Measurements from ENCODE around the gene WWC2.

The WWC2 gene

DNA sequence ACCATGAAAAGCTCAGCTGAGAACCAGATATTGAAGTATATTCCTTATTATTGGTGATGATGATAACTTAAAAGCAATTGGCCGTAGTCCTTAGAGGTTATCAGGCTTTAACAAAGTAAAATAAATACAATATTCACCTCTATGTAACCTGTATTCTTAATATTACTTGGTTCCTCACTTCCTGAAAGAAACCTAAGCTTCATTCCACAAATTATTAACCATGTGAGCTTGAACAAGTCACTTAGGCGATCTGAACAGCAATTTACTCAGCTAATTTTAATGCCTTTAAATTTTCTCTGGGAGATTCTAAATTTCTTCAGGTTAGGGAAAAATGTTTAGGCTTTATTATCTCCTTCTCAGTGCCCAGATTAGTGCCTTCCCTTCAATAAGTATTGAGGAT, 151.8 kb downstream of the WWC2 start:
- Mint-ChIP-seq H3K4me1 (ENCODE audit: low read depth) (no peaks in the 10 kb centered on the region), H3K36me3 (peaks cover 2% of the 10 kb centered on the region), H3K9me3 (ENCODE audit: low read depth) (no peaks in the 10 kb centered on the region), H3K27me3 (no peaks in the 10 kb centered on the region), H3K27ac (no peak overlapping the region), H3K4me3 (no peak overlapping the region)

- no peaks in the 10 kb centered on the region for H3K27me3 Mint-ChIP-seq
- peaks cover 2% of the 10 kb centered on the region for H3K36me3 Mint-ChIP-seq
- no peak overlapping the region for H3K4me3 Mint-ChIP-seq
- H3K27ac Mint-ChIP-seq: no peak overlapping the region
- no peaks in the 10 kb centered on the region for H3K9me3 Mint-ChIP-seq (ENCODE audit: low read depth)
- H3K4me1 Mint-ChIP-seq (ENCODE audit: low read depth): no peaks in the 10 kb centered on the region
These were observed 153.9 kb downstream of the WWC2 start for GRCh38 chr4:183252959-183253358.

GRCh38 chr4:183253451-183253850, 154.4 kb downstream of the WWC2 start:
- Mint-ChIP-seq H3K27ac (no peak overlapping the region), H3K9me3 (ENCODE audit: low read depth) (no peaks in the 10 kb centered on the region), H3K4me3 (no peak overlapping the region), H3K27me3 (no peaks in the 10 kb centered on the region), H3K4me1 (ENCODE audit: low read depth) (no peaks in the 10 kb centered on the region), H3K36me3 (peaks cover 2% of the 10 kb centered on the region)

DNA sequence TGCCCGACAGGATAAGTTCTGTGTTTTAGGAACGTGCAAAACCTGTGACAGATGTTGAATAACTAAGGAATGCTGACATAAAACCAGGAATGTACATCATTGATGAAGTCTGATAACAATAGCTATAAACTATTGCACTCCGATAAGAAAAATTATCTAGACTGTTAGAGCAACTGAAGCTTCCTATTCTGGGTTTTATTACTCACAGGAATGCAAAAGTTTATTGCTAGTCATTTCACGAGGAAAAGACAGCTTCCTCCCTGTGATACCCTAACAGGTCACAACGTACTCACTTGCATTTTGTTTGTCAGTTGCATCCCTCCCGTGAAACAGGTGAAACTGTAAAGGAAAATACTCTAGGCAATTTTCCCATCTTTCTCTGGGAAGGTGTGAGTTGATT, 155.1 kb downstream of the WWC2 start:
- H3K4me3 Mint-ChIP-seq: no peak overlapping the region
- peaks cover 2% of the 10 kb centered on the region for H3K36me3 Mint-ChIP-seq
- H3K27ac Mint-ChIP-seq: no peak overlapping the region
- no peaks in the 10 kb centered on the region for H3K4me1 Mint-ChIP-seq (ENCODE audit: low read depth)
- H3K27me3 Mint-ChIP-seq: no peaks in the 10 kb centered on the region
- no peaks in the 10 kb centered on the region for H3K9me3 Mint-ChIP-seq (ENCODE audit: low read depth)

GRCh38 chr4:183255487-183255886, 156.4 kb downstream of the WWC2 start:
- Mint-ChIP-seq H3K27ac (no peak overlapping the region), H3K9me3 (ENCODE audit: low read depth) (no peaks in the 10 kb centered on the region), H3K27me3 (no peaks in the 10 kb centered on the region), H3K4me1 (ENCODE audit: low read depth) (no peaks in the 10 kb centered on the region), H3K36me3 (peaks cover 2% of the 10 kb centered on the region), H3K4me3 (no peak overlapping the region)

DNA sequence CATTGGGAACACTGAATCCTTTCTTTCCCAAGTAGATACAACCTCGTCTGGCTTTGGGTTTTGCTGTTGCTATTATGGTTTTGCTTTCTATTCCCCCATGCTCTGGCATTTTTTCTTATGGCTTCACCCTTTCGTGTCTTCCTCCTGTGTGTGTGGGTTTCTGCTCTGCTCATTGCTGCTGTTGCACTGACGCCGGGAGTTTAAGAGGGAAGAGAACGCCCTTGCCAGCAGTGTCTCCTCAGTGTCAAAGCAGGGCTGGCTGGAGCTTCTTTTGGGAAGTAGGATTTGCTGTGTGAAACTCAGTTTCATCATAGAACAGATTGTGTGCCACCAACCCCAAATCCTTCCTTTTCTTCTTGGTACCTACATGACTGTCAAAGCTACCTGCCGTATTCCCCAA, 157.3 kb downstream of the WWC2 start:
- Mint-ChIP-seq H3K36me3 (peaks cover 2% of the 10 kb centered on the region), H3K4me1 (ENCODE audit: low read depth) (no peaks in the 10 kb centered on the region), H3K4me3 (no peak overlapping the region), H3K9me3 (ENCODE audit: low read depth) (no peaks in the 10 kb centered on the region), H3K27ac (no peak overlapping the region), H3K27me3 (no peaks in the 10 kb centered on the region)

DNA sequence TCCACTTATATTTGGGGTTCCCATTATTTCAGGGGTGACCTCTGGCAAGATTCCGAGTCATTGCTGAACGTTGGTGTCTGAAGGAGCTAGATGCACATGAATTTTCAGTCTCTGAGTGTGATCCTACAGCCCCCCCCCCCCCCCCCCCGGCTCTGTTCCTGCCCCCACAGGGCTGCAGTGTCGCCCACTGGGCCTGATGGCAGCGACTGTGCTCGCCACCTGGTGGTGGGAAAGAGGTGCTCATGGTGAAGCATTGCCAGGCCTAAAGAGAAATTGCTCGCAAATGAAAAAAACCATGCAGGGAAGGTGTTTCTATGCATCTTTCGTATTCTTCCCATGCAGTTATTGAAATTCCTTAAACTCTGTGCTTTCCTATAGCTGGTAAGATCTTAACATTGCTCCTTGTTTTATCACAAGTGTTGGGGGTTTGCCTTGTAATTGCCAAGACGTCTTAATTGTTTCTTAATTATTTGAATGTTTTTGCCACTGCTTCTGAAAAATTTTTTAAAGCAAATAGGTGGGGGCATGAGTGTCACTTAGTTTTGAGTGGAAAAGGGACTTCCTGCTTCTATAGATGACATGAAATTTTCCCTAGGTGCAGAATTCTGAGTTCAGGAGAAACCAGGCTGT, 157.8 kb downstream of the WWC2 start:
- H3K4me1 Mint-ChIP-seq (ENCODE audit: low read depth): no peaks in the 10 kb centered on the region
- no peak overlapping the region for H3K27ac Mint-ChIP-seq
- H3K9me3 Mint-ChIP-seq (ENCODE audit: low read depth): no peaks in the 10 kb centered on the region
- no peak overlapping the region for H3K4me3 Mint-ChIP-seq
- no peaks in the 10 kb centered on the region for H3K27me3 Mint-ChIP-seq
- H3K36me3 Mint-ChIP-seq: peaks cover 2% of the 10 kb centered on the region

GRCh38 chr4:183257808-183258207, 158.8 kb downstream of the WWC2 start:
- no peak overlapping the region for H3K27ac Mint-ChIP-seq

DNA sequence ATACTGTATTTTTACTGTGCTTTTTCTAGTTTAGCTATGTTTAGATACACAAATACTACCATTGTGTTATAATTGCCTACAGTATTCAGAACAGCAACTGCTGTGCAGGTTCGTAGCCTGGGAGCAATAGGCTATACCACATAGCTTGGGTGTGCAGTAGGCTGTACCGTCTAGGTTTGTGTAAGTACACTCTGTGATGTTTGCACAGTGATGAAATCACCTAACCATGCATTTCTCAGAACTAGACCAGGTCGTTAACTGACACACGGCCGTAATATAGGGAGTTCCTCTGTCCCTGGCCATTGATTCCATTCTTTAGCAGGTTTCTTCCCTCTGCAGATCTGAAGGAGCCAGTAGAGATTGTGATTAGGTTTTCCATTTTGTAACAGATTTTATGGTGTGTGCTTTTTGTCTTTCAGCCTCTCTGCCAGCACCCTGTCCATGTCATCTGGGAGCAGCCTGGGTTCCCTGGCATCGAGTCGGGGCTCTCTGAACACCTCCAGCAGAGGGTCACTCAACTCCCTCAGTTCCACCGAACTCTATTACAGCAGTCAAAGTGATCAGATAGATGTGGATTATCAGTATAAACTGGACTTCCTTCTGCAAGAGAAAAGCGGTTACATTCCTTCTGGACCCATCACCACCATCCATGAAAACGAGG, 161.6 kb downstream of the WWC2 start:
- Mint-ChIP-seq H3K36me3 (no peaks in the 10 kb centered on the region), H3K9me3 (ENCODE audit: low read depth) (no peaks in the 10 kb centered on the region), H3K4me1 (ENCODE audit: low read depth) (peaks cover 6% of the 10 kb centered on the region), H3K4me3 (no peak overlapping the region), H3K27me3 (no peaks in the 10 kb centered on the region), H3K27ac (no peak overlapping the region)

More at GRCh38 chr4:183257808-183258207, 158.8 kb downstream of the WWC2 start:
- no peaks in the 10 kb centered on the region for H3K9me3 Mint-ChIP-seq (ENCODE audit: low read depth)
- H3K4me3 Mint-ChIP-seq: no peak overlapping the region
- H3K27me3 Mint-ChIP-seq: no peaks in the 10 kb centered on the region
- H3K36me3 Mint-ChIP-seq: no peaks in the 10 kb centered on the region
- peaks cover 6% of the 10 kb centered on the region for H3K4me1 Mint-ChIP-seq (ENCODE audit: low read depth)

- Mint-ChIP-seq H3K4me1 (ENCODE audit: low read depth) (peaks cover 6% of the 10 kb centered on the region), H3K36me3 (peaks cover 3% of the 10 kb centered on the region), H3K4me3 (no peak overlapping the region), H3K9me3 (ENCODE audit: low read depth) (no peaks in the 10 kb centered on the region), H3K27me3 (no peaks in the 10 kb centered on the region), H3K27ac (no peak overlapping the region)
These were observed 163.1 kb downstream of the WWC2 start for GRCh38 chr4:183261953-183262775.

DNA sequence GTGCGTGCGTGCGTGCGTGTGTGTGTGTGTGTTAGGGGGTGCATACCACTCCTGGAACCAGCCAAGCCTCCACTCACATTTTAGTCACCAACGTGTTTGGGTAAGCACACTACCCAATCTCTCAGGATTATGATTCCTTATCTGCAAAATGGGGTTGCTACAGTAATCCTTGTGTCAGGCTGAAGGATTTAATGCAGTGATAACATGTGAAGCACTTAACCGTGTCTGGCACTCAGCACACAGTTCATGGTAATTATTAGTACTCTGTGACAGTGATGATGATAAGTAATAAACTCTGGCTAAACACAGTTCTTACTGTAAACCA, 163.7 kb downstream of the WWC2 start:
- Mint-ChIP-seq H3K27me3 (no peaks in the 10 kb centered on the region), H3K27ac (no peak overlapping the region), H3K4me1 (ENCODE audit: low read depth) (peaks cover 6% of the 10 kb centered on the region), H3K36me3 (peaks cover 3% of the 10 kb centered on the region), H3K9me3 (ENCODE audit: low read depth) (no peaks in the 10 kb centered on the region), H3K4me3 (no peak overlapping the region)

GRCh38 chr4:183263787-183264386, 164.8 kb downstream of the WWC2 start:
- no peaks in the 10 kb centered on the region for H3K27me3 Mint-ChIP-seq
- peaks cover 3% of the 10 kb centered on the region for H3K36me3 Mint-ChIP-seq
- H3K27ac Mint-ChIP-seq: no peak overlapping the region
- H3K4me1 Mint-ChIP-seq (ENCODE audit: low read depth): peaks cover 6% of the 10 kb centered on the region
- H3K4me3 Mint-ChIP-seq: no peak overlapping the region
- H3K9me3 Mint-ChIP-seq (ENCODE audit: low read depth): no peaks in the 10 kb centered on the region

DNA sequence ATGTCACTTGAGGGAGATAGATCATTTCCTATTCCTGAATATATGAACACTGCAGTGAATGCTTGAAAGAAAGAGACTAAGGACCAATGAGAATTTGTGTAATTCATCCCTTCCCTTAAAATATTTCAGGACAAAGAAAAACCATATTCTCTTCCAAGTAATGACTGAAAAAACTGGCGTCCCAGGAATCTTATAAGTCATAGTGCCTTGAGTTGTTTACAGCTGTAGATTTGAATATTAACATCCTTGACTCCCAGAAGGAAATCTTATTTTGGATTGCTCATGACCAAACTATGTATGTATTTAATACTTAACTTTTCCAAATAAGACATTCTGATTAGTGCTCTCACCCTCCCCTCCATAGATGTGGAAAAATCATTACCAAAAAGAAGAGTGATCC, 165.6 kb downstream of the WWC2 start:
- Mint-ChIP-seq H3K4me1 (ENCODE audit: low read depth) (peaks cover 6% of the 10 kb centered on the region), H3K27me3 (no peaks in the 10 kb centered on the region), H3K36me3 (peaks cover 3% of the 10 kb centered on the region), H3K4me3 (no peak overlapping the region), H3K9me3 (ENCODE audit: low read depth) (no peaks in the 10 kb centered on the region), H3K27ac (no peak overlapping the region)

GRCh38 chr4:183266371-183266770, 167.3 kb downstream of the WWC2 start:
- H3K27ac Mint-ChIP-seq: no peak overlapping the region
- H3K4me1 Mint-ChIP-seq (ENCODE audit: low read depth): peaks cover 6% of the 10 kb centered on the region
- H3K27me3 Mint-ChIP-seq: no peaks in the 10 kb centered on the region
- no peaks in the 10 kb centered on the region for H3K9me3 Mint-ChIP-seq (ENCODE audit: low read depth)
- peaks cover 3% of the 10 kb centered on the region for H3K36me3 Mint-ChIP-seq
- no peak overlapping the region for H3K4me3 Mint-ChIP-seq

DNA sequence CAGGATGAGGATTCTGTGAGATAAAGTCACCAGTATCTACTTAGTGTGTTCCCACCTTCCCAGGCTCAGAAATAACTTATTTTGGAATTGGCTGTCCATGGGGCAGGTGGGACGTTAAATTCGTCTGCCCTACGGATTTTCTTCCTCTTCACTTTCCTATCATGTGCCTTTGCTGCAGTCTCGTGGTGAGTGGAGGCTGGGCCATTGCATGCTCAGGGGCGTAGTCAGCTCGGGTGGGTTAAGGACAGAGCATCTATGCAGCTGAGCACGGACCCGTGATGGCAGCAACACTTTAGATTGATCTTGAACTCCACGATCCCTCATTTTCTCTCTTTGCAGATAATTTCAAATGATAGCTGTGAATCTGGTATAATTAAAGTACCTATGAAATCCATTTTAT, 169.5 kb downstream of the WWC2 start:
- Mint-ChIP-seq H3K27ac (no peak overlapping the region), H3K36me3 (peaks cover 3% of the 10 kb centered on the region), H3K9me3 (ENCODE audit: low read depth) (no peaks in the 10 kb centered on the region), H3K4me1 (ENCODE audit: low read depth) (no peaks in the 10 kb centered on the region), H3K27me3 (no peaks in the 10 kb centered on the region), H3K4me3 (no peak overlapping the region)
